GM18511 (cell line): Measurements from ENCODE around the gene BRMS1L.

Experiments
- ATAC-seq: cut with Tn5 transposase; IDR thresholded peaks from one replicate; pipeline ENCODE4 v1.9.1; 2021; ENCODE audit warnings: mild to moderate bottlenecking, moderate library complexity; ENCODE audit not compliant: unreplicated experiment

The BRMS1L gene

GRCh38 chr14:35865611-35866324 is 39.6 kb downstream of the BRMS1L start:
- no peak for ATAC-seq

DNA sequence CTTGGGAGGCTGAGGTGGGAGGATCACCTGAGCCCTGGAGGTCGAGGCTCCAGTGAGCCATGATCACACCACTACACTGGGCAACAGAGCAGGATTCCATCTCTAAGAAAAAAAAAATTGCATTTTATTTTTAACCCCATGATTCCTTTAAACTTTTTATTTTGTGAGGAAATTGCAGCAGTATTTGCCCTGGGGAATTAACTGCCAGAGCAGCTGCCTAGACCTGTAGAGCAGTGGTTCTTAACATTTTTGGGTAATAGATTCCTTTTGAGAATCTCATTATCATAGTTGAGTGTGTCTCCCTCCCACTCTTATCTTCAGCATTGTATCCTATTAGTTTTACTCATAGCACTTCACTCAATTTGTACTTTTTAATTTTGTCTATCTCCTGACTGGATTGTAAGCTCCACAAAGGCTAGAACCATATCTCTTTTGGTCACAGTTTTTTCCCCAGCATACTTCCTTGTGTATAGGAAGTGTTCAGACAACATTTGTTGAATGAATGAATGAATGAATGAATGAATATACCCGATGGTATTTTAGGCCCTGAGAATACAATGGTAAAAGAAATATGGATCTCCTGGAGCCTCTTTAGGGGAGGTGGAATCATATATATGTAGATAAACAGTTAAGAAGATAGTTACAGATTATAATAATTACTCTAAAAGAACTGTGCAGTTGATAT is 40.6 kb downstream of the BRMS1L start:
- no peak for ATAC-seq

DNA sequence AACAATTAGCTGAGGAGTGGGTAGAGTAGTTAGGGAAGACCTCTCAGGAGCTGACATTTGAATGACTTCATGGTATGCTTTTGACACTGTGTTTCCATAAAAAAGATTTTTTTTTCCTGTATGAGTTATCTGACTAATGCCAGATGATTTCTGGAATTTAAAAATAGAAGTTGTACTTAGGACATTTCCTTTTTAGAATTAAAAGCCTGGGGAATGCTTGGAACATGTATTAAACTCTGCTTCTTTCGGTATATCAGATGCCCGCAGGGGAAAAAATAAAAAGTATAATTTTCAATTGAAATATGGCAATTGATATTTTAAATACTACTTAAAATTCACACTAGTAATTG is 41.1 kb downstream of the BRMS1L start:
- ATAC-seq: no peak

GRCh38 chr14:35875296-35875695 is 49.2 kb downstream of the BRMS1L start:
- ATAC-seq: no peak

GRCh38 chr14:35877276-35877675 is 51.1 kb downstream of the BRMS1L start:
- no peak for ATAC-seq

DNA sequence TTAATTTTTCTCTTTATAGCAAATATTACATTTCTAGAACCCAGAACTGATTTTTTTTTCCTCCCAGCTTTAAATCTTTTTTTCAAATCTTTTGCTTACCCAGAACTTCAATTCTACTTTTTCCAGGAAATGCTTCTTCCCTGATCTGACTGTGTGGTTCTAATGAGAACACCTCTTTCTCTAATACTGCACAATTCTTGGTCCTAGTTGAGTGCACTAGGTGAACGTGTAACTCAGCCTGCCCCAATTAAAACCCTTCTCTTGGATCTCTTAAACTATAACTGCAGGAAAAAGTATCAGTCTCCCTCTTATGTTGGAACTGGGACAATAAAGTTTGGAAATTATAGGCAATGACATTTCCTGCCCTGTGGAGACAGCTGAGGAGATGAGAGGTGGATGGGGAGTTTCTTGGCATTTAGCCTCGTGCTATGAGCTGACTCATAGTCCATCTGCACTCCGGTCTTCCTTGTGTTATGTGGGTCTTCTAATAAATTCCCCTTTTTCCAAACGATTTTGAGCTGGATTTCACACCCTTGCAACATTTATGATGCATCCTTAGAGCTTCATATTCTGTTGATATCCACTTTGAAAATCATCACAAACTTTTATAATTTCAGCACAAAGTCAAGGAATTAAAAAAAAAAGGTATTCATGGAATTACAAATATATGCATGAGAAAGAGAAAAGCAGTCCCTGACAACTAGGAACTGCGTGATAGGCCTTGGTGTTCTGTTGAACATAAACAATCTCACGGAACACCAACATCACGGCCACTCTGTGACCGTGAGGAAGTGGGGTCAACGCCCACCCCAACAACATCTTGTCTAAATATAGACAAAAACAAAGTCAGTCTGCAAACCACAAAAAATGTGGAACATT is 52.4 kb downstream of the BRMS1L start:
- ATAC-seq: no peak

GRCh38 chr14:35879151-35879648 is 53.1 kb downstream of the BRMS1L start:
- ATAC-seq: no peak

- no peak for ATAC-seq
These were observed 53.6 kb downstream of the BRMS1L start for GRCh38 chr14:35879654-35880249.

DNA sequence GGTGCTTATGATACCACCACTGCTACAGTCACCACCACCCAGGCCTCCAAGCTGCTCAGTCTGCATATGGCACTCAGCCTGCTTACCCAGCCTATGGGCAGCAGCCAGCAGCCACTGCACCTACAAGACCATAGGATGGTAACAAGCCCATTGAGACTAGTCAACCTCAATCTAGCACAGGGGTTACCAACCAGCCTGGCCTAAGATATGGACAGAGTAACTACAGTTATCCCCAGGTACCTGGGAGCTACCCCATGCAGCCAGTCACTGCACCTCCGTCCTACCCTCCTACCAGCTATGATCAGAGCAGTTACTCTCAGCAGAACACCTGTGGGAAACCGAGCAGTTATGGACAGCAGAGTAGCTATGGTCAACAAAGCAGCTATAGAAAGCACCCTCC is 55.1 kb downstream of the BRMS1L start:
- ATAC-seq: no peak

DNA sequence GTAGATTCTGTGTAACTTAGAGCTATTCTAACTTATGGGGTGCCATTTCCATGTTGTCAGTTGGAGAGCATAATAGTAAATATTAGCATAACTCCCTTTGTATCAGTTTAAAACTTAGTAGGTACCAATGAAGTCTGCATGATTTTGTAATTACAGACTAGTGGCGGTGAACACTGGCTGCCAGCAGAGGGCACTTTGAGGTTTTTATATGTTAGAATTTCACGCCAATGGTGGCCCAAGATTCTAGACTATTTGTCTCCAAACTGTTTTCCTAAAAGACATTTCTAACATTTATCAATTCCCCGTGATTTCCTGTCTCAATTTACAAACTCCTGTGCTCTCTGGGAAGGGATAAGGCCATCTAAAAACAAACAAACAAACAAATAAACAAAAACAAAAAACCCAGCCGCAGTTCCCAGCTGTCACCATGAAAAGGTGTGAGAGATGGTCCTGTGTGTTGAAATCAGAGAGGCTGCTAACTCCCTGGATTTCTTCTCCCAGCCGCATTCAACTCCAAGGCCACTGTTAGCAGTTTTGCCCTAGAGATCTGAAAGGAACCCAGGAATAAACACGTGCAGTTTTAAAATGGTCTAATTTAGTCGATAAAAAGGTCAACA is 57.6 kb downstream of the BRMS1L start:
- ATAC-seq: peak; percentile 57

GRCh38 chr14:35890308-35890707 is 64.2 kb downstream of the BRMS1L start:
- ATAC-seq: no peak

DNA sequence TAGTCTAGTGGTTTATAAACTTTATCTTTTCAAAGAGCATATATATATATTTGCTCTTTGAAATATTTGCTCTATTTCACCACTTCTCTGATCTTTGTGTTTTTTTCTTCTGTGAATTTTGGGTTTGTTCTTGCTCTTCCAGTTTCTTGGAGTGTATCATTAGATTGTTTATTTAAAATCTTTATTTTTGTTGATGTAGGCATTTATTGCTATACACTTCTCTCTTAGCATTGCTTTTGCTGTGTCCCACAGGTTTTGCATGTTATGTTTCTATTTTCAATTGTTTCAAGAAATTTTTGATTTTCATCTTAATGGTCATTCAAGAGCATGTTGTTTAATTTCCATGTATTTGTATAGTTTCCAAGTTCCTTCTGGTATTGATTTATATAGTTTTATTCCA is 69.1 kb downstream of the BRMS1L start:
- no peak for ATAC-seq

DNA sequence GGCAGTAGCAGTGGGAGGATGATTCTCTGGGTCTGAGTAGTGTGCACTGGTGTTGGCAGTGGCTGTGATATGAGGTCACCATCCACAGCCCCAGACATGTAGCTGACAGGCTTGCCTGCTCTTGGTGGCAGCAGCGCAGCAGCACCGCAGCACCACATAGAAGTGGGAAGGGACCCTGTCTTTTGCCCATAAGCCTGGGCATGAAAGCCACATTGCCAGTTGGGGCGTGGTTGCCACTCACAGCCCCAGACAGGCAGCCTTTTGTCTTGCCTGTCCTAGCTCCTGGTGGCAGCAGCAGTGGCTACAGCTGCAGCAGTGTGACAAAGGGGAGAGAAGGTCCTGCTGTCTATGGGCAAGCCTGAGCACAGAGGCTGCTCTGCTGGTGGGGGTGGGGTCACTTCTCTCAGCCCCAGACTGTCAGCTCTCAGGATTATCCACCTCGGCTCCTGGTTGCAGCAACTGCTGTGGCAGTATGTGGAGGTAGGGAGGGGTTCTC is 71.5 kb downstream of the BRMS1L start:
- peak; percentile 64 for ATAC-seq

GRCh38 chr14:35898217-35898775 is 72.2 kb downstream of the BRMS1L start:
- ATAC-seq: no peak

GRCh38 chr14:35900741-35901140 is 74.6 kb downstream of the BRMS1L start:
- ATAC-seq: no peak

GRCh38 chr14:35909665-35910064 is 83.5 kb downstream of the BRMS1L start:
- ATAC-seq: no peak

DNA sequence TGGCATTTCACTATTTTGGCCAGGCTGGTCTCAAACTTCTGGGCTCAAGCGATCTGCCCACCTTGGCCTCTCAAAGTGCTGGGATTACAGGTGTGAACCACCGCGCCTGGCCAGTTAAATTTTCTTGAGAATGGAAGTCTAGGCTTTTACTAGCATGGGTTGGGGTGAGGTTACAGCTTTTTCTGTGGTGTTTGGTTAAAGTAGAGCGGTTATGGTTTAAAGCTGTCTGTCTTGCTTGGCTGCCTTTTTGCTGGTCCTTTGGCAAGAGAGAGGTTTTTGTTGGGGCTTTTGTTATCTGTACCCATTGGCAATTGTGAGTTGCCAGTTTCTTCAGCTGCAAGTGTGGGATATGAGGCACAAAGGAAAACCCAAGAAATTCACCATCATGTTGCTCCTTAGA is 84.1 kb downstream of the BRMS1L start:
- ATAC-seq: no peak

- ATAC-seq: no peak
These were observed 85.0 kb downstream of the BRMS1L start for GRCh38 chr14:35911097-35911496.

GRCh38 chr14:35915185-35915584 is 89.0 kb downstream of the BRMS1L start:
- no peak for ATAC-seq

- no peak for ATAC-seq
These were observed 89.6 kb downstream of the BRMS1L start for GRCh38 chr14:35915775-35916174.
